ENCODE results near the gene SLC6A8. TPM values are rescaled to one million over a fixed set of nuclear protein-coding genes. Genes with fewer than 3 reads are reported as not detected.

SLC6A8 gene
- total RNA-seq, 1 donor from 2014 or later, result 57.9 TPM

DNA sequence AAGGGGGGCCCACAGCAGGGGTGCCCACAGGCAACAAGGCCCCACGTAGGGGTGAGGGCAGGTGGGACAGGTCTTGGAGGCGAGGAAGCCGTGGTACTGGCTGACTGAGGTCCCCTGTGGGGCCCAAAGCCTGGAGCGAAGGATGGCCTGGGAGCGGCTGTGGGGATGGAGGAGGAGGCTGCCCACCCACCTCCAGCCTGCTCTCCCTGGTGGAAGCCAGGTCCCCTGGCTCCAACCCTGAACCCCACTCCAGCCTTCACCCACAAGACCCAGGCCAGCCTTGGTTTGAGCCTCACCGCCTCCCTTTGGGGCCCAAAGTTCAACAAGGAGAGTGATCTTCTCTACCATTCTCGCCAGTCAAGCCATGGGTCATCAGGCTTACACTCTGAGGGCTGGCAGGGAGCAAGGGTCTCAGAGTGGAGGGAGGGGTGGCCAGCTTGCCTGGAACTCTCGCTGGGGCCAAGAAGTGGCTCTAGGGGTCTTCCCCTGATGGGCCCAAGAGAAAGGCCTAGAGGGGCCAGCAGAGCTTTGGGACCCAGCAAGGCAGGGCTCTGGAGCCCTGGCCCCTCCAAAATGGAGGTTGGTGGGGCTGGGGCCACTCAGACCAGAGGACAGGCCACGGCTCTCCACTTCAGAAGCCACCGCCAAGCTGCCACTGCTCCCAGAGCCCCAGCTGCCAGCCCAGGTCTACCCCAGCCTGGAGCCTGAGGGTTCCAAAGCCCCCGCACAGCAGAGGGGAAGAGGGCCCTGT lies 19.1 kb upstream of the SLC6A8 start:
- Histone ChIP-seq H3K27ac (ENCODE audit: low read depth, low read length) (no peak overlapping the region), H3K9me3 (ENCODE audit: insufficient read depth, low read depth, low read length) (no peaks in the 10 kb centered on the region), H3K4me1 (ENCODE audit: insufficient read depth, low read length) (no peaks in the 10 kb centered on the region), H4K20me1 (ENCODE audit: insufficient read depth, low read length) (no peaks in the 10 kb centered on the region), H3K4me3 (ENCODE audit: insufficient read depth, low read depth, low read length) (no peak overlapping the region), H3K27me3 (ENCODE audit: insufficient read depth, low read length) (peaks cover 6% of the 10 kb centered on the region), H3K79me2 (ENCODE audit: insufficient read depth, low read length) (no peaks in the 10 kb centered on the region), H3K4me2 (ENCODE audit: low read length) (no peak overlapping the region), H3K36me3 (ENCODE audit: insufficient read depth, low read length) (no peaks in the 10 kb centered on the region), H2AFZ (ENCODE audit: low read depth, low read length) (no peak overlapping the region), H3K9ac (ENCODE audit: low read length) (no peak overlapping the region)
- Mint-ChIP-seq H3K36me3 (ENCODE audit: low read depth, unreplicated experiment) (no peaks in the 10 kb centered on the region), H3K4me3 (ENCODE audit: unreplicated experiment) (no peak overlapping the region), H3K27me3 (ENCODE audit: low read depth, unreplicated experiment) (peaks cover 24% of the 10 kb centered on the region), H3K27ac (ENCODE audit: unreplicated experiment) (no peak overlapping the region), H3K9me3 (ENCODE audit: unreplicated experiment) (no peaks in the 10 kb centered on the region), H3K4me1 (ENCODE audit: low read depth, unreplicated experiment) (no peaks in the 10 kb centered on the region)
- TF ChIP-seq EZH2 (IDR thresholded peaks at IDR 0.05; ENCODE audit: insufficient read depth, low read length), result no peak
- DNase-seq (ENCODE audit: low read depth) (no peak), FAIRE-seq (no peak)

DNA sequence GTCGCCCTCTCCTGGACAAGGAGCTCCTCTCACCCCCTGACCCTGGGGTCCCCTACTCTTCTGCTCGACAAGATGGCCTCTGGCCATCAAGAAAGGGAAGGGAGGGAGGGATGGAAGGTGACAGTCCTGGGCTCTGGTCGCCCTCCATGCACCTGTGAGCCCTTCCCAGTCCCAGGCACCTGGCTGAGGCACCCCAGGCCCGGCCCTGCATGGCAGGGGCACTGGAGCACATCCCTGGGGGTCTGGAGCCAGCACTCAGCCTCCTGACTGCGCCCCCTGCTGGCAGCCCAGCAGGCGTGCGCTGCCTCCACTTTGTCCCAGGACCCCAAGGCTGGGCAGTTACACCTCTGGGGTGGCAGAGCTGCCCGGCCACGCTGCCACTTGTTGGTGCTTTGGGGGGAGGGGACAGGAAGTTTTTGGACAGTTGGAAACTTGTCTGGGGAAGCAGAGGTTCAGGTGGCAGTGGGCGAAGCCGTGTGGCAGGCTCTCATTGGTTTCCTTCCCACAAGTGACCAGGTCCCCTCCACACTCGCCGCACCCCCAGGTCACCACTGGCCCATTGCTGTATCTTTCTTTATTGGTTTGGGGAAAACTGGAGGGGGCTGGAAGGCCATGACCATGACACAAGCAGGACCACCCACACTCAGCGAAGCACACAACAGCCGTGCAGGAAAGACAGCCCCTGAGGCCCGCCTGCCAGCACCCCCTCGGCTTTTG lies 18.4 kb upstream of the SLC6A8 start:
- DNase-seq (ENCODE audit: low read depth) (no peak), FAIRE-seq (no peak)
- H3K4me1 ChIP-seq (ENCODE audit: insufficient read depth, low read length), result no peaks in the 10 kb centered on the region

More for the DNA sequence above, 18.4 kb upstream of the SLC6A8 start:
- peaks cover 10% of the 10 kb centered on the region for H3K27me3 ChIP-seq (ENCODE audit: insufficient read depth, low read length)
- H3K36me3 Mint-ChIP-seq (ENCODE audit: low read depth, unreplicated experiment), result no peaks in the 10 kb centered on the region
- no peak overlapping the region for H3K9ac ChIP-seq (ENCODE audit: low read length)
- no peak overlapping the region for H2AFZ ChIP-seq (ENCODE audit: low read depth, low read length)
- no peak overlapping the region for H3K4me3 Mint-ChIP-seq (ENCODE audit: unreplicated experiment)
- H4K20me1 ChIP-seq (ENCODE audit: insufficient read depth, low read length), result no peaks in the 10 kb centered on the region
- H3K4me1 Mint-ChIP-seq (ENCODE audit: low read depth, unreplicated experiment), result peaks cover 3% of the 10 kb centered on the region
- peaks cover 28% of the 10 kb centered on the region for H3K27me3 Mint-ChIP-seq (ENCODE audit: low read depth, unreplicated experiment)
- H3K9me3 ChIP-seq (ENCODE audit: insufficient read depth, low read depth, low read length), result no peaks in the 10 kb centered on the region
- H3K4me3 ChIP-seq (ENCODE audit: insufficient read depth, low read depth, low read length), result no peak overlapping the region
- no peaks in the 10 kb centered on the region for H3K79me2 ChIP-seq (ENCODE audit: insufficient read depth, low read length)
- no peaks in the 10 kb centered on the region for H3K9me3 Mint-ChIP-seq (ENCODE audit: unreplicated experiment)
- TF ChIP-seq EZH2 (IDR thresholded peaks at IDR 0.05; ENCODE audit: insufficient read depth, low read length), result no peak
- TF ChIP-seq CTCF (IDR thresholded peaks at IDR 0.05; ENCODE audit: insufficient read depth, low read depth, low read length), result peak; percentile 33
- H3K27ac Mint-ChIP-seq (ENCODE audit: unreplicated experiment), result no peak overlapping the region
- no peak overlapping the region for H3K27ac ChIP-seq (ENCODE audit: low read depth, low read length)
- H3K4me2 ChIP-seq (ENCODE audit: low read length), result no peak overlapping the region
- no peaks in the 10 kb centered on the region for H3K36me3 ChIP-seq (ENCODE audit: insufficient read depth, low read length)
